ENCODE measurements around the gene NFIC. TPM values are rescaled to one million over a fixed set of nuclear protein-coding genes. Genes with fewer than 3 reads are reported as not detected.
"Not testable (repeated sequence)": the region's sequence is repeated elsewhere in the genome, so short reads cannot be mapped to it uniquely, and the experiment has no call there.

NFIC gene
- total RNA-seq, 1 donor from 2014 or later = 38.3 TPM

- no peak overlapping the region for H3K27ac Mint-ChIP-seq (ENCODE audit: unreplicated experiment)
- no peak overlapping the region for H3K4me3 ChIP-seq (ENCODE audit: insufficient read depth, low read depth, low read length)
- TF ChIP-seq EZH2 (IDR thresholded peaks at IDR 0.05; ENCODE audit: insufficient read depth, low read length) = no peak
- TF ChIP-seq CTCF (IDR thresholded peaks at IDR 0.05; ENCODE audit: insufficient read depth, low read depth, low read length) = no peak
- no peaks in the 10 kb centered on the region for H3K36me3 Mint-ChIP-seq (ENCODE audit: low read depth, unreplicated experiment)
- no peaks in the 10 kb centered on the region for H4K20me1 ChIP-seq (ENCODE audit: insufficient read depth, low read length)
- H3K4me2 ChIP-seq (ENCODE audit: low read length) = no peak overlapping the region
- H3K27me3 Mint-ChIP-seq (ENCODE audit: low read depth, unreplicated experiment) = peaks cover 62% of the 10 kb centered on the region
- no peak for FAIRE-seq
- H3K36me3 ChIP-seq (ENCODE audit: insufficient read depth, low read length) = no peaks in the 10 kb centered on the region
- no peak overlapping the region for H3K9ac ChIP-seq (ENCODE audit: low read length)
- no peak overlapping the region for H3K4me3 Mint-ChIP-seq (ENCODE audit: unreplicated experiment)
- no peaks in the 10 kb centered on the region for H3K9me3 ChIP-seq (ENCODE audit: insufficient read depth, low read depth, low read length)
- H2AFZ ChIP-seq (ENCODE audit: low read depth, low read length) = no peak overlapping the region
- no peak for DNase-seq (ENCODE audit: low read depth)
- H3K9me3 Mint-ChIP-seq (ENCODE audit: unreplicated experiment) = peaks cover 3% of the 10 kb centered on the region
- H3K4me1 ChIP-seq (ENCODE audit: insufficient read depth, low read length) = no peaks in the 10 kb centered on the region
- H3K27ac ChIP-seq (ENCODE audit: low read depth, low read length) = no peak overlapping the region
- peaks cover 3% of the 10 kb centered on the region for H3K27me3 ChIP-seq (ENCODE audit: insufficient read depth, low read length)
- H3K4me1 Mint-ChIP-seq (ENCODE audit: low read depth, unreplicated experiment) = no peaks in the 10 kb centered on the region
- H3K79me2 ChIP-seq (ENCODE audit: insufficient read depth, low read length) = no peaks in the 10 kb centered on the region
These were observed 33.3 kb upstream of the NFIC start for GRCh38 chr19:3333020-3333583.

GRCh38 chr19:3333662-3334061 is 32.7 kb upstream of the NFIC start:
- H3K4me1 Mint-ChIP-seq (ENCODE audit: low read depth, unreplicated experiment) = no peaks in the 10 kb centered on the region
- FAIRE-seq (no peak), DNase-seq (ENCODE audit: low read depth) (no peak)
- H2AFZ ChIP-seq (ENCODE audit: low read depth, low read length) = no peak overlapping the region
- H3K27me3 ChIP-seq (ENCODE audit: insufficient read depth, low read length) = peaks cover 3% of the 10 kb centered on the region
- H4K20me1 ChIP-seq (ENCODE audit: insufficient read depth, low read length) = no peaks in the 10 kb centered on the region
- no peak overlapping the region for H3K9ac ChIP-seq (ENCODE audit: low read length)
- H3K9me3 ChIP-seq (ENCODE audit: insufficient read depth, low read depth, low read length) = no peaks in the 10 kb centered on the region
- no peak overlapping the region for H3K27ac Mint-ChIP-seq (ENCODE audit: unreplicated experiment)
- no peaks in the 10 kb centered on the region for H3K4me1 ChIP-seq (ENCODE audit: insufficient read depth, low read length)
- peaks cover 57% of the 10 kb centered on the region for H3K27me3 Mint-ChIP-seq (ENCODE audit: low read depth, unreplicated experiment)
- no peak for TF ChIP-seq EZH2 (IDR thresholded peaks at IDR 0.05; ENCODE audit: insufficient read depth, low read length)
- no peak for TF ChIP-seq CTCF (IDR thresholded peaks at IDR 0.05; ENCODE audit: insufficient read depth, low read depth, low read length)
- no peak overlapping the region for H3K4me3 Mint-ChIP-seq (ENCODE audit: unreplicated experiment)
- H3K4me2 ChIP-seq (ENCODE audit: low read length) = no peak overlapping the region
- H3K79me2 ChIP-seq (ENCODE audit: insufficient read depth, low read length) = no peaks in the 10 kb centered on the region
- no peaks in the 10 kb centered on the region for H3K36me3 ChIP-seq (ENCODE audit: insufficient read depth, low read length)
- H3K9me3 Mint-ChIP-seq (ENCODE audit: unreplicated experiment) = peaks cover 3% of the 10 kb centered on the region
- H3K4me3 ChIP-seq (ENCODE audit: insufficient read depth, low read depth, low read length) = no peak overlapping the region
- no peak overlapping the region for H3K27ac ChIP-seq (ENCODE audit: low read depth, low read length)
- H3K36me3 Mint-ChIP-seq (ENCODE audit: low read depth, unreplicated experiment) = no peaks in the 10 kb centered on the region

- not testable (repeated sequence) for H2AFZ ChIP-seq (ENCODE audit: low read depth, low read length); H3K9ac ChIP-seq (ENCODE audit: low read length); DNase-seq (ENCODE audit: low read depth); H3K27ac Mint-ChIP-seq (ENCODE audit: unreplicated experiment); FAIRE-seq; H3K36me3 ChIP-seq (ENCODE audit: insufficient read depth, low read length); H3K27ac ChIP-seq (ENCODE audit: low read depth, low read length); H3K36me3 Mint-ChIP-seq (ENCODE audit: low read depth, unreplicated experiment); H3K4me3 Mint-ChIP-seq (ENCODE audit: unreplicated experiment); H3K9me3 Mint-ChIP-seq (ENCODE audit: unreplicated experiment); H3K4me3 ChIP-seq (ENCODE audit: insufficient read depth, low read depth, low read length); H3K27me3 ChIP-seq (ENCODE audit: insufficient read depth, low read length); H3K4me1 ChIP-seq (ENCODE audit: insufficient read depth, low read length); H3K79me2 ChIP-seq (ENCODE audit: insufficient read depth, low read length); H3K4me1 Mint-ChIP-seq (ENCODE audit: low read depth, unreplicated experiment); H3K4me2 ChIP-seq (ENCODE audit: low read length); H3K9me3 ChIP-seq (ENCODE audit: insufficient read depth, low read depth, low read length); H4K20me1 ChIP-seq (ENCODE audit: insufficient read depth, low read length)
- H3K27me3 Mint-ChIP-seq (ENCODE audit: low read depth, unreplicated experiment) = peaks cover 56% of the 10 kb centered on the region
These were observed 31.5 kb upstream of the NFIC start for GRCh38 chr19:3334749-3335430.

All from astrocyte (in vitro differentiated cells and primary cell).